ENCODE data around the gene FAM89A.

GRCh38 chr1:230976825-230977747 lies 63.0 kb downstream of the FAM89A start:
- no peak for TF ChIP-seq CTCF (IDR thresholded peaks at IDR 0.05)
- TF ChIP-seq POLR2A (IDR thresholded peaks at IDR 0.05), result no peak

Data from lower leg skin (tissue), 3 donors.